GM21360 (cell line): Measurements from ENCODE around the gene RYR2.
"Not testable (repeated sequence)": the region's sequence is repeated elsewhere in the genome, so short reads cannot be mapped to it uniquely, and the experiment has no call there.

Source experiments
- ATAC-seq: cut with Tn5 transposase; IDR thresholded peaks from one replicate; pipeline ENCODE4 v1.9.1; 2021; ENCODE audit warnings: mild to moderate bottlenecking, moderate library complexity; ENCODE audit not compliant: unreplicated experiment

RYR2 gene

GRCh38 chr1:237324226-237324625 lies 282.2 kb downstream of the RYR2 start:
- no peak for ATAC-seq

DNA sequence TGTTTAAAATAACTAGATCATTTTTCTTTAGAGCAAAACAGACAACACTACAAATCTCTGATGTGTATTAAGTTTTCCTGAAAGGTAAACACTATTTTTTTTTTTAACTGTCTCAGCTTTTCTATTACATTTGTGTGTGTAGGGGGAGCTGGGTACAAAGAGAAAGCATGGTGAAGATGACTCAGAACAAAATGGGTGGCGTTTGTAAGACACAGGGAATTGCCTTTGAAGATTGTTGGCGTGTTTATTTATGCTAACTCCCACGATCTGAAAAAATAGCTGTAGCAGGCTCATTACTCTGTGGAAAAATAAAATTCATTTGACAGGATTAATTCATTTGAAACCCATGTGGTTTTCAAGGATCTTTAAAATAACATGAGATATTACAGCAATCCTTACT lies 285.1 kb downstream of the RYR2 start:
- no peak for ATAC-seq

DNA sequence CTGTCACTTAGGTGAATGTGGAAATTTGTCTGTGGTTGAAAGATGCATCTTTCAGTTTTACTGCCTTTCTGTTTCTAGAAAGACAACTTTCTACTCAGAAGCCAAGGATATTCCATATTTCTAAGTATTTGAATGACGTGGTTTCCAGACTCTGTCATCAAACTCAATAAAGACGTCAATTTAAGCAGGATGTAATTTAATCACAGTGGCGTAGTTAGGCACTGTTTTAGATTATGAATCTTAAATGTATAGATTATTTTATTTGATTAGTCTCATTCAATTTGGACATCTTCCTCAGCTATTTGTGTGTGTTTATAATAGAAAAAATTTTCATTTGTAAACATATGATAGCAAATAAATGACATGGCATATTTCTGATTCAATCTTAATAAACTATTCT lies 298.9 kb downstream of the RYR2 start:
- ATAC-seq = no peak

DNA sequence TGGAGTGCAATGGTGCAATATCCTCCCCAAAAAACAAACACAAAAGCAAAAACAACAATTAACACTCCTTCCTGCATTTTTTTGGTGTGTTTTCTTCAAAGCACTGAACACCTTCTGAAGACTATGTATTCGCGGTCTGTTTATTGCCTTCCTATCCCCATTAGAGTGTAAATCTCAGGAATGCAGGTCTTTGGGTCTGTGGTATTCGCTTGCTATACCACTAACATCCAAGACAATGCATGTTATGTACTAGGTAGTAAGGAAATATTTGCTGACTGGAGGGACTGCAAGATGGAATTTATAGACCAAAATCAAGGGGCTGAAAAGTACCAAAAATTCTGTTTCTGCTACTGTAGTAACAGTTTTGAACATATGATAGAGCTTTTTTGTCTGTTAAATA lies 299.4 kb downstream of the RYR2 start:
- no peak for ATAC-seq

DNA sequence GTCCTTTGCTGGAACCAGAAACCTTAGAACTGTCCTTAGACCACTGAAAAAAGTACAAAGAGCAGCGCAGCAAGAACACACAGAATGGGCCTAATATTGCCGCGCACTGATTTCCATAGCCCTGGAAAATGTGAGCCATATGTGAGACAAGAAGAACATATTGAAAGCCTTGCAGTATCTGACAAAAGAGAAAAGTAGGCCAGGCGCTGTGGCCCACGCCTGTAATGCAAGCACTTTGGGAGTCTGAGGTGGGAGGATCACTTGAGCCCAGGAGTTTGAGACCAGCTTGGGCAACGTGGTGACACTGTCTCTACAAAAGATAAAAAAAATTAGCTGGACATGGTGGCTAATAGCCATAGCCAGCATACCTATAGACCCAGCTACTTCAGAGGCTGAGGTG lies 300.7 kb downstream of the RYR2 start:
- ATAC-seq = no peak

- no peak for ATAC-seq
Measured at GRCh38 chr1:237352747-237353146, 310.8 kb downstream of the RYR2 start.

DNA sequence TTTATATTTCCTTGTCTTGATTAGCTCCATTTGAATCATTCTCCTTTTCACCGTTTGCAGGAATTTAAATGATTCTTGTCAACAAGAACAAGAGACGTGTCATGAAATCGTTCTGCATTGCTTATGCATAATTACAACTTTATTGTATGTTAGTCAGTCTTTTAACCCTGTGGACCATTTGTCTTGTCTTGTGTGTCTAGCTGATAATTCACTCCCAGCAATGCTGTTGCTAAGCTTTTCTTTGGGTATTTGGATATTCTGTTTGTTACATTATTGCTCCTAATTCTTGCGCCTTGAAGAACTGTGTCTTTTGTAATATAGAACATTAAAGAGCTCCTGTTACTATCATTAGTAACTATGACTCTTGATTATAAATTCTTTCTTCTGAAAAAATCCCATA lies 311.9 kb downstream of the RYR2 start:
- ATAC-seq = no peak

DNA sequence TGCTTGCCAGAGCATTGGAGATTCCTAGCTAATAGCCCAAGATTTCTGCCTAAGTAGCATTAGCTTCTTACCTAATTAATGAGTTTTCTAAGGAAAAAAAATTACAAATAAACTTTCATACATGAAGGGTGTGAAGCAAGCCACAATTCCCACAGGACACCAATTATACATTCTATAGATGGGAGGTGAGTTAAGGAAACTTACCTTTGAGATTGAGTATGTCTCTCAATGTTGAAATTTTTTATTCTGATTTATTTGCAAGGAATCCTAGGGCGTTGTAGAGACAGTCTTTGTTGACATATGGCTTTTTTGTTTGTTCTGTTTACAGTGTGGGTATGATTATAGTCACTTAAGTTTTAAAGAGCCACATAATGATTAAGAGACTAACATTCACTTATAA lies 313.0 kb downstream of the RYR2 start:
- no peak for ATAC-seq

DNA sequence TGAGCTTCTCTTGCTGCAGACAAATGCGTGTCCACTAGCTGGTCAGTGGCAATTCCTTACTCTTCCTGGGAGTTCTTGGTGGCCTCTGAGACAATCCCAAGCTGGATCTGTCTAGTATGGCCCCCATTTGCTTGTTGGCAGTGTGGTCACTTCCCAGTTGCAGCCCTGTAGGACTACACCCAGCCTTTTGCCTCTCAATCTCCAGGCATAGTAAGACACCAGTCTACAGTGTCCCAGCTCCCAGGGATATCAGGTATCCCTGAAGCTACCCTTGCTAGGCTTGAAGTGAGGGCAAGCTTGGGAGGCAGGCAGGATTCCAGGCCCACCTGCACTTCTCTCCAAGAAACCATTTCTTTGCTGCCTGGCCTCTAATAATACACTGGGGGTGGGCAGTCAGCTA lies 316.6 kb downstream of the RYR2 start:
- ATAC-seq = no peak

DNA sequence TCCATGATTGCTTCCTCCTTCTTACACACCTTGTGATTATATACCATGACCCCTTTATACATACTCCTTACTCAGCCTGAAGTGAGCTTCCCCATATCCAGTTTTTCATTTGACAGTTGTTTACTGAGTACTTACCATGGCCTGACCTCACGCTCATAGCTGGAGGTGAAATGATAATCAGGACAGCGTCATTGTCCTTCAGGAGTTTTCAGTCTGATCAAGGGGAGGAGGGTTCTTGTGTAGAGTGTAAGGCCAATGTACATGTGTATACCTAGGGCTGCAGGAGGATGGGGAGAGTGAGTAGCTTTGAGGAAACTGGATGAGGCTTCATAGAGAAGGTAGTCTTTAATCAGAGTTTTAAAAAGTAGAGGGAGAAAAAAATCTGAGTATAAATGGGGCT lies 325.8 kb downstream of the RYR2 start:
- no peak for ATAC-seq

GRCh38 chr1:237371477-237371876 lies 329.5 kb downstream of the RYR2 start:
- ATAC-seq = not testable (repeated sequence)

GRCh38 chr1:237383791-237384190 lies 341.8 kb downstream of the RYR2 start:
- no peak for ATAC-seq

DNA sequence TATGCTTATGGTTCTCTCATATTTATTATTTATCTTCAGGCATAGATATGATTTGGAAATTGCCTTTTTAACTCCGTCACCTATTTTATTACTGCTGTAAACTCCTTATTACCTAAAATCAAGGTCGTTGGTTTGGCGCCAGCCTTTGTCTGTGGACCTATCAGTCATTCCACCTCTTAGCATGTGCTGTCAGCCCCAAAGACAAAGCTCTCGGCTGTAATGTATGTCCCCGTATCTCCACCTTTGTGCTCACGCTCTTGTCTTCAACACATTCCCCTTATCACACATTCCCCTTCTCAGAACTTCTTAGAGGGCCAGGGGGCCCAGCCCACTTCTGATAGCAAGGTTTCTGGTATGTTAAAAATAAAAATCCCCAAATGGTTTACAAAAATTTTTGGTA lies 342.2 kb downstream of the RYR2 start:
- no peak for ATAC-seq

- no peak for ATAC-seq
Measured at GRCh38 chr1:237386362-237387143, 344.6 kb downstream of the RYR2 start.

GRCh38 chr1:237387144-237387505 lies 345.1 kb downstream of the RYR2 start:
- ATAC-seq = no peak

GRCh38 chr1:237390823-237391222 lies 348.8 kb downstream of the RYR2 start:
- no peak for ATAC-seq

- no peak for ATAC-seq
Measured at GRCh38 chr1:237393632-237394031, 351.6 kb downstream of the RYR2 start.

DNA sequence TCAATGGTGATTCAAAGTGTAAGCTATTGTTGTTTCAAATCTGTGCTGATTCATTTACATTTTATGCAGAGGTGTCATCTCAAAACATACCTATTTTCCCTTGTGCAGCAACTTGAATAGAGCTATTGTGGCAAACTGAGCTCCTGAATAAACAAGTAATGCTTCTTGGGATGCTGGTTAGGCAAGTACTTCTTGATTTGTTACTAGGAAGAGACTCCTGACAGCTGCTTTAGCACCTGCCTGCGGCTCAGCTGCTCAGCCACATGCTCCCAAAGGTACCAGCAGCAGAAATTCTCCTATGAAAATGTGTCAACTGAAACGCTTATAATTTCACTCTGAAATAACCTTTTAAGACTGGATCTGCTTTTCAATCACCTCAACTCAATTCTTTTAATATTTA lies 352.3 kb downstream of the RYR2 start:
- ATAC-seq = no peak

- ATAC-seq = no peak
Measured at GRCh38 chr1:237396426-237396825, 354.4 kb downstream of the RYR2 start.

DNA sequence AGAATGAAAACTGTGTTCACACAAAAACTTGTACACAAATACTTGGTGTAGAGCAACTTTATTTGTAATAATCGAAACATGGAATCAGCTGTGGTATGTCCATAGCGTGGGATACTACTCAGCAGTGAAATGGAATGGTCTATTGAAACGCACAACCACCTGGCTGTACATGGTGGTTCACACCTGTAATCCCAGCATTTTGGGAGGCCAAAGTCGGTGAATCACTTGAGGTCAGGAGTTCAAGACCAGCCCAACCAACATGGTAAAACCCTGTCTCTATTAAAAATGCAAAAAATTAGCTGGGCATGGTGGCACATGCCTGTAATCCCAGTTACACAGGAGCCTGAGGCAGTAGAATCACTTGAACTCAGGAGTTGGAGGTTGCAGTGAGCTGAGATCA lies 356.8 kb downstream of the RYR2 start:
- ATAC-seq = no peak

DNA sequence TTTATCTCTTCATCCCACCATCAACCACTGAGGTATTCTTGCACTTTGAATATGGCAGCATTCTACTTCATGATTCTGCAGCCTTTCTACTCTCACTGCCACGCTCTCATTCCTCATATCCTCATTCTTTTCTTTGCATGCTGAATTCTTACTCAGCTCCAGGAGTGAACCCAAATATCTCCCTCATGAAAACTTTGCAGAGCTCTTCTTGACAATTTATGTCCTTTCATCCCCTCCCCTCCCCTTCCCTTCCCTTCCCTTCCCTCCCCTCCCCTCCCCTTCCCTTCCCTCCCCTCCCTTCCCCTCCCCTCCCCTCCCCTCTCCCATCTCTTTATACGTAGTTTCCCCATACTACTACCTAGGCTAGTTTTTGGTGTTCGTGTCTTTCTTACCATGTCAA lies 363.9 kb downstream of the RYR2 start:
- no peak for ATAC-seq

- ATAC-seq = no peak
Measured at GRCh38 chr1:237411621-237412020, 369.6 kb downstream of the RYR2 start.

- ATAC-seq = no peak
Measured at GRCh38 chr1:237416924-237417655, 375.1 kb downstream of the RYR2 start.
